Measurements from ENCODE around the gene TCP11L2. TPM values are rescaled to one million over a fixed set of nuclear protein-coding genes. Genes with fewer than 3 reads are reported as not detected.

TCP11L2 gene
- total RNA-seq, 1 experiment from 2014 or later = 12.1 TPM

- Histone ChIP-seq H3K79me2 (ENCODE audit: low read length) (no peaks in the 10 kb centered on the region), H2AFZ (ENCODE audit: low read length) (no peak overlapping the region), H3K9me3 (ENCODE audit: low read length) (no peaks in the 10 kb centered on the region), H3K36me3 (ENCODE audit: low read depth, low read length) (no peaks in the 10 kb centered on the region), H4K20me1 (ENCODE audit: low read length) (no peaks in the 10 kb centered on the region), H3F3A (ENCODE audit: low read length, unreplicated experiment) (no peaks in the 10 kb centered on the region), H3K4me3 (ENCODE audit: low read length) (no peak overlapping the region), H3K4me1 (ENCODE audit: insufficient read depth, low read length) (no peaks in the 10 kb centered on the region), H3K9ac (ENCODE audit: low read length) (no peak overlapping the region), H3K27me3 (ENCODE audit: low read length) (no peaks in the 10 kb centered on the region), H3K9me2 (replicated peaks; ENCODE audit: low read length) (no peaks in the 10 kb centered on the region), H3K4me2 (ENCODE audit: low read length) (no peak overlapping the region), H3K27ac (ENCODE audit: low read length) (no peak overlapping the region)
- POLR2A ChIA-PET (ENCODE audit: unreplicated experiment) = no interaction called here
- BruUV-seq (replicated peaks) = no TSS peak
- DNase-seq = no peak
- TF ChIP-seq EZH2 (IDR thresholded peaks at IDR 0.05; ENCODE audit: low read length, unreplicated experiment) (no peak), CTCF (conservative IDR thresholded peaks at IDR 0.05; ENCODE audit: low read depth, low read length) (no peak), EZH2phosphoT487 (IDR thresholded peaks at IDR 0.05; ENCODE audit: borderline replicate concordance, low read length) (no peak)
- no peak for ATAC-seq
- CTCF ChIA-PET = no interaction called here
- intact Hi-C loops (cut with micrococcal nuclease) = no loop called here
Observed at GRCh38 chr12:106323537-106323936, 21.0 kb downstream of the TCP11L2 start.

- no peak overlapping the region for H3K27ac ChIP-seq (ENCODE audit: low read length)
- DNase-seq = no peak
- H3K4me1 ChIP-seq (ENCODE audit: insufficient read depth, low read length) = no peaks in the 10 kb centered on the region
- ATAC-seq = no peak
- no peaks in the 10 kb centered on the region for H3K27me3 ChIP-seq (ENCODE audit: low read length)
- no peak overlapping the region for H3K4me3 ChIP-seq (ENCODE audit: low read length)
- no peak for TF ChIP-seq EZH2 (IDR thresholded peaks at IDR 0.05; ENCODE audit: low read length, unreplicated experiment)
- no peak for TF ChIP-seq CTCF (conservative IDR thresholded peaks at IDR 0.05; ENCODE audit: low read depth, low read length)
- no peak for TF ChIP-seq EZH2phosphoT487 (IDR thresholded peaks at IDR 0.05; ENCODE audit: borderline replicate concordance, low read length)
- intact Hi-C loops (cut with micrococcal nuclease) = no loop called here
- no peaks in the 10 kb centered on the region for H3K79me2 ChIP-seq (ENCODE audit: low read length)
- no peaks in the 10 kb centered on the region for H3K9me2 ChIP-seq (replicated peaks; ENCODE audit: low read length)
- ChIA-PET CTCF (no interaction called here), POLR2A (ENCODE audit: unreplicated experiment) (no interaction called here)
- H2AFZ ChIP-seq (ENCODE audit: low read length) = no peak overlapping the region
- no peaks in the 10 kb centered on the region for H4K20me1 ChIP-seq (ENCODE audit: low read length)
- BruUV-seq (replicated peaks) = no TSS peak
- H3F3A ChIP-seq (ENCODE audit: low read length, unreplicated experiment) = no peaks in the 10 kb centered on the region
- no peak overlapping the region for H3K4me2 ChIP-seq (ENCODE audit: low read length)
- no peak overlapping the region for H3K9ac ChIP-seq (ENCODE audit: low read length)
- no peaks in the 10 kb centered on the region for H3K36me3 ChIP-seq (ENCODE audit: low read depth, low read length)
- H3K9me3 ChIP-seq (ENCODE audit: low read length) = no peaks in the 10 kb centered on the region
Observed at GRCh38 chr12:106327309-106327869, 24.9 kb downstream of the TCP11L2 start.

GRCh38 chr12:106328735-106329134, 26.2 kb downstream of the TCP11L2 start:
- Histone ChIP-seq H3K4me2 (ENCODE audit: low read length) (no peak overlapping the region), H4K20me1 (ENCODE audit: low read length) (no peaks in the 10 kb centered on the region), H3K4me3 (ENCODE audit: low read length) (no peak overlapping the region), H3F3A (ENCODE audit: low read length, unreplicated experiment) (no peaks in the 10 kb centered on the region), H3K27ac (ENCODE audit: low read length) (no peak overlapping the region), H3K27me3 (ENCODE audit: low read length) (no peaks in the 10 kb centered on the region), H3K4me1 (ENCODE audit: insufficient read depth, low read length) (no peaks in the 10 kb centered on the region), H3K36me3 (ENCODE audit: low read depth, low read length) (no peaks in the 10 kb centered on the region), H3K9me2 (replicated peaks; ENCODE audit: low read length) (no peaks in the 10 kb centered on the region), H3K9me3 (ENCODE audit: low read length) (no peaks in the 10 kb centered on the region), H2AFZ (ENCODE audit: low read length) (no peak overlapping the region), H3K79me2 (ENCODE audit: low read length) (no peaks in the 10 kb centered on the region), H3K9ac (ENCODE audit: low read length) (no peak overlapping the region)
- ATAC-seq (no peak), DNase-seq (no peak)
- BruUV-seq (replicated peaks) = no TSS peak
- TF ChIP-seq CTCF (conservative IDR thresholded peaks at IDR 0.05; ENCODE audit: low read depth, low read length) (no peak), EZH2phosphoT487 (IDR thresholded peaks at IDR 0.05; ENCODE audit: borderline replicate concordance, low read length) (no peak), EZH2 (IDR thresholded peaks at IDR 0.05; ENCODE audit: low read length, unreplicated experiment) (no peak)
- CTCF ChIA-PET = no interaction called here
- POLR2A ChIA-PET (ENCODE audit: unreplicated experiment) = no interaction called here
- intact Hi-C loops (cut with micrococcal nuclease) = no loop called here

All from PC-3 (cell line).